Activated CD8-positive, alpha-beta memory T cell treated with anti-CD3 and anti-CD28 coated beads, Interleukin-2, amount 10 ng/mL, durations not matched to agents 7 days and 5 days (primary cell): ENCODE measurements around the gene EXT2. TPM values are rescaled to one million over a fixed set of nuclear protein-coding genes. Genes with fewer than 3 reads are reported as not detected.

Source experiments
- ATAC-seq: fragments of 150-1000 bp; cut with Tn5 transposase; one replicate; pipeline ENCODE4 v1.10.0; 2021; ENCODE audit warnings: moderate library complexity
- CTCF ChIA-PET: fragments of 350-600 bp; sonication (Branson Sonifier 250); formaldehyde crosslinking; loops from one replicate; lab custom pipeline; 2021; ENCODE audit warnings: antibody characterized with exemption; lab: Charles Lee
- DNase-seq: peaks from one replicate; pipeline ENCODE4 v3.0.0-alpha.2; 2020
- H3K27ac Mint-ChIP-seq: one replicate; pipeline ENCODE4 v1.8.0; 2021; ENCODE audit warnings: mild to moderate bottlenecking, mixed read lengths
- H3K27me3 Mint-ChIP-seq: one replicate; pipeline ENCODE4 v1.8.0; 2021; ENCODE audit warnings: mixed read lengths
- H3K36me3 Mint-ChIP-seq: one replicate; pipeline ENCODE4 v1.8.0; 2021; ENCODE audit warnings: mild to moderate bottlenecking, mixed read lengths
- H3K4me1 Mint-ChIP-seq: one replicate; pipeline ENCODE4 v1.8.0; 2021; ENCODE audit warnings: mixed read lengths
- H3K4me3 Mint-ChIP-seq: one replicate; pipeline ENCODE4 v1.8.0; 2021; ENCODE audit warnings: mild to moderate bottlenecking, moderate library complexity, mixed read lengths
- H3K9me3 Mint-ChIP-seq: one replicate; pipeline ENCODE4 v1.8.0; 2022; ENCODE audit warnings: low read depth, mixed read lengths
- total RNA-seq, 2 experiments: library from RNA; stranded (reverse); gene quantifications; one replicate each; pipeline ENCODE4 v1.2.3, GENCODE V29; 2021

Gene EXT2
- total RNA-seq, 2 experiments from 2014 or later, result 21.5 to 26.1 TPM

- no peaks in the 10 kb centered on the region for H3K27me3 Mint-ChIP-seq
- no peak overlapping the region for H3K27ac Mint-ChIP-seq
- no peak for DNase-seq
Measured at GRCh38 chr11:44125598-44125997, 30.1 kb downstream of the EXT2 start.

GRCh38 chr11:44126304-44126703, 30.8 kb downstream of the EXT2 start:
- no peaks in the 10 kb centered on the region for H3K27me3 Mint-ChIP-seq
- ATAC-seq, result no peak
- no peak overlapping the region for H3K4me3 Mint-ChIP-seq
- no peaks in the 10 kb centered on the region for H3K4me1 Mint-ChIP-seq
- H3K36me3 Mint-ChIP-seq, result peaks cover 17% of the 10 kb centered on the region
- CTCF ChIA-PET, result interaction anchor here (0.9 to 2.1 kb wide), 3 partner anchors 10 to 411 kb away, joined by 3 to 5 read pairs (median 3); no protein-coding TSS in a partner anchor
- no peak overlapping the region for H3K27ac Mint-ChIP-seq
- no peaks in the 10 kb centered on the region for H3K9me3 Mint-ChIP-seq
- DNase-seq, result no peak

More at GRCh38 chr11:44125598-44125997, 30.1 kb downstream of the EXT2 start:
- Mint-ChIP-seq H3K36me3 (peaks cover 19% of the 10 kb centered on the region), H3K9me3 (no peaks in the 10 kb centered on the region), H3K4me3 (no peak overlapping the region), H3K4me1 (no peaks in the 10 kb centered on the region)
- no peak for ATAC-seq
- CTCF ChIA-PET, result interaction anchor here (0.9 to 2.1 kb wide), 4 partner anchors 10 to 412 kb away, joined by 3 to 5 read pairs (median 4); no protein-coding TSS in a partner anchor

GRCh38 chr11:44127130-44127529, 31.7 kb downstream of the EXT2 start:
- Mint-ChIP-seq H3K36me3 (peaks cover 17% of the 10 kb centered on the region), H3K4me3 (no peak overlapping the region), H3K4me1 (no peaks in the 10 kb centered on the region), H3K27ac (no peak overlapping the region), H3K27me3 (no peaks in the 10 kb centered on the region), H3K9me3 (no peaks in the 10 kb centered on the region)
- no peak for DNase-seq
- CTCF ChIA-PET, result no interaction called here
- no peak for ATAC-seq

GRCh38 chr11:44128729-44129128, 33.3 kb downstream of the EXT2 start:
- H3K4me1 Mint-ChIP-seq, result no peaks in the 10 kb centered on the region
- H3K9me3 Mint-ChIP-seq, result no peaks in the 10 kb centered on the region
- no peak overlapping the region for H3K27ac Mint-ChIP-seq
- H3K4me3 Mint-ChIP-seq, result no peak overlapping the region
- DNase-seq (no peak), ATAC-seq (no peak)
- peaks cover 17% of the 10 kb centered on the region for H3K36me3 Mint-ChIP-seq
- H3K27me3 Mint-ChIP-seq, result no peaks in the 10 kb centered on the region
- CTCF ChIA-PET, result interaction anchor here (1.4 kb wide), 1 partner anchor 37 kb away, joined by 3 read pairs; no protein-coding TSS in a partner anchor

- ATAC-seq, result no peak
Measured at GRCh38 chr11:44130751-44131150, 35.3 kb downstream of the EXT2 start.

GRCh38 chr11:44133335-44133946, 38.0 kb downstream of the EXT2 start:
- H3K4me3 Mint-ChIP-seq, result no peak overlapping the region
- ATAC-seq, result no peak
- peaks cover 6% of the 10 kb centered on the region for H3K36me3 Mint-ChIP-seq
- no peaks in the 10 kb centered on the region for H3K4me1 Mint-ChIP-seq
- CTCF ChIA-PET, result interaction anchor here (0.7 to 1.5 kb wide), 11 partner anchors 10 to 436 kb away, joined by 3 to 7 read pairs (median 3); partner anchors contain the start of gene EXT2
- H3K27ac Mint-ChIP-seq, result no peak overlapping the region
- no peaks in the 10 kb centered on the region for H3K9me3 Mint-ChIP-seq
- DNase-seq, result no peak
- no peaks in the 10 kb centered on the region for H3K27me3 Mint-ChIP-seq

More at GRCh38 chr11:44130751-44131150, 35.3 kb downstream of the EXT2 start:
- Mint-ChIP-seq H3K27me3 (no peaks in the 10 kb centered on the region), H3K36me3 (peaks cover 11% of the 10 kb centered on the region), H3K27ac (no peak overlapping the region), H3K4me1 (no peaks in the 10 kb centered on the region), H3K4me3 (no peak overlapping the region), H3K9me3 (no peaks in the 10 kb centered on the region)
- CTCF ChIA-PET, result no interaction called here
- no peak for DNase-seq

GRCh38 chr11:44134625-44135024, 39.1 kb downstream of the EXT2 start:
- CTCF ChIA-PET, result no interaction called here
- Mint-ChIP-seq H3K4me3 (no peak overlapping the region), H3K27ac (no peak overlapping the region), H3K4me1 (no peaks in the 10 kb centered on the region), H3K9me3 (no peaks in the 10 kb centered on the region), H3K27me3 (no peaks in the 10 kb centered on the region), H3K36me3 (peaks cover 6% of the 10 kb centered on the region)
- ATAC-seq (no peak), DNase-seq (no peak)

GRCh38 chr11:44136176-44136945, 40.9 kb downstream of the EXT2 start:
- H3K27ac Mint-ChIP-seq, result no peak overlapping the region
- H3K4me3 Mint-ChIP-seq, result no peak overlapping the region
- H3K36me3 Mint-ChIP-seq, result peaks cover 2% of the 10 kb centered on the region
- CTCF ChIA-PET, result interaction anchor here (1.4 to 1.6 kb wide), 2 partner anchors 10 to 41 kb away, joined by 3 read pairs; partner anchors contain the start of gene EXT2
- no peaks in the 10 kb centered on the region for H3K4me1 Mint-ChIP-seq
- ATAC-seq, result no peak
- H3K27me3 Mint-ChIP-seq, result no peaks in the 10 kb centered on the region
- H3K9me3 Mint-ChIP-seq, result no peaks in the 10 kb centered on the region
- no peak for DNase-seq

GRCh38 chr11:44137057-44137456, 41.6 kb downstream of the EXT2 start:
- no peak for DNase-seq
- Mint-ChIP-seq H3K27me3 (no peaks in the 10 kb centered on the region), H3K4me3 (no peak overlapping the region), H3K36me3 (peaks cover 2% of the 10 kb centered on the region), H3K27ac (no peak overlapping the region), H3K9me3 (no peaks in the 10 kb centered on the region), H3K4me1 (no peaks in the 10 kb centered on the region)
- CTCF ChIA-PET, result interaction anchor here (0.7 to 1.4 kb wide), 2 partner anchors 42 to 43 kb away, joined by 3 read pairs; partner anchors contain the start of gene EXT2
- ATAC-seq, result no peak

- ATAC-seq (no peak), DNase-seq (no peak)
- H3K36me3 Mint-ChIP-seq, result peaks cover 2% of the 10 kb centered on the region
- no peak overlapping the region for H3K4me3 Mint-ChIP-seq
- H3K9me3 Mint-ChIP-seq, result no peaks in the 10 kb centered on the region
- CTCF ChIA-PET, result no interaction called here
- H3K27ac Mint-ChIP-seq, result no peak overlapping the region
- H3K4me1 Mint-ChIP-seq, result no peaks in the 10 kb centered on the region
- no peaks in the 10 kb centered on the region for H3K27me3 Mint-ChIP-seq
Measured at GRCh38 chr11:44138286-44138685, 42.8 kb downstream of the EXT2 start.

- no peaks in the 10 kb centered on the region for H3K27me3 Mint-ChIP-seq
- ATAC-seq (no peak), DNase-seq (no peak)
- H3K9me3 Mint-ChIP-seq, result no peaks in the 10 kb centered on the region
- H3K4me3 Mint-ChIP-seq, result no peak overlapping the region
- no peak overlapping the region for H3K27ac Mint-ChIP-seq
- no peaks in the 10 kb centered on the region for H3K4me1 Mint-ChIP-seq
- H3K36me3 Mint-ChIP-seq, result peaks cover 2% of the 10 kb centered on the region
- CTCF ChIA-PET, result interaction anchor here (0.9 kb wide), 1 partner anchor 29 kb away, joined by 4 read pairs; no protein-coding TSS in a partner anchor
Measured at GRCh38 chr11:44138980-44139379, 43.5 kb downstream of the EXT2 start.

GRCh38 chr11:44139565-44140330, 44.3 kb downstream of the EXT2 start:
- no peak overlapping the region for H3K4me3 Mint-ChIP-seq
- H3K36me3 Mint-ChIP-seq, result peaks cover 5% of the 10 kb centered on the region
- H3K9me3 Mint-ChIP-seq, result no peaks in the 10 kb centered on the region
- no peak overlapping the region for H3K27ac Mint-ChIP-seq
- H3K4me1 Mint-ChIP-seq, result no peaks in the 10 kb centered on the region
- no peak for DNase-seq
- no peak for ATAC-seq
- CTCF ChIA-PET, result interaction anchor here (0.9 kb wide), 1 partner anchor 29 kb away, joined by 4 read pairs; no protein-coding TSS in a partner anchor
- no peaks in the 10 kb centered on the region for H3K27me3 Mint-ChIP-seq

GRCh38 chr11:44140372-44140771, 44.9 kb downstream of the EXT2 start:
- Mint-ChIP-seq H3K27me3 (no peaks in the 10 kb centered on the region), H3K4me1 (no peaks in the 10 kb centered on the region), H3K4me3 (no peak overlapping the region), H3K27ac (no peak overlapping the region), H3K9me3 (no peaks in the 10 kb centered on the region), H3K36me3 (peaks cover 8% of the 10 kb centered on the region)
- DNase-seq (no peak), ATAC-seq (no peak)
- CTCF ChIA-PET, result no interaction called here
